HepG2 (cell line): Measurements from ENCODE around the gene HLCS. TPM values are rescaled to one million over a fixed set of nuclear protein-coding genes. Genes with fewer than 3 reads are reported as not detected.

Experiments used
- ATAC-seq: fragments of 200-7000 bp; cut with Tn5 transposase; 3 replicates; pipeline ENCODE4 v1.9.1; 2020; ENCODE audit warnings: mild to moderate bottlenecking, moderate library complexity
- BruUV-seq: library from RNA; stranded (reverse); fragments of 400-500 nt; replicated peaks from 2 replicates; lab custom pipeline; 2021; lab: Mats Ljungman, UMichigan
- CTCF ChIA-PET: fragments of 300-600 bp; formaldehyde crosslinking; extraction: SDS; loops from one replicate; lab custom pipeline; 2021; ENCODE audit warnings: low total read pairs, inconsistent platforms, low intra/inter-chr PET ratio; lab: Yijun Ruan, JAX
- POLR2A ChIA-PET: fragments of 350-600 bp; sonication (Branson Sonifier 250); formaldehyde crosslinking; loops from one replicate; lab custom pipeline; 2020; ENCODE audit warnings: antibody characterized with exemption, inconsistent platforms; lab: Yijun Ruan, JAX
- DNase-seq: peaks from one replicate; pipeline ENCODE4 v3.0.0-alpha.2; 2015; ENCODE audit warnings: low spot score
- FAIRE-seq: peaks from 3 replicates; lab custom pipeline; 2011; peaks lifted over from hg19 to GRCh38; lab: Jason Lieb, UNC
- H2AFZ ChIP-seq: one replicate; pipeline ENCODE4 v1.6.1; 2011; ENCODE audit warnings: low read length, inconsistent platforms
- H3K27ac ChIP-seq: fragments of 300-600 bp; 3 replicates; pipeline ENCODE4 v1.8.0; 2011; ENCODE audit warnings: mixed run types, mild to moderate bottlenecking, mixed read lengths, low read length, inconsistent platforms; ENCODE audit not compliant: insufficient read depth; ENCODE audit errors: extremely low read length
- H3K27me3 ChIP-seq, 2 experiments: fragments of 200-600 bp in 1 of 2; 2 replicates in 1 of 2; 3 replicates in 1 of 2; pipeline versions ENCODE4 v1.6.0 to v1.8.0; 2011; ENCODE audit warnings: low read length in 2 of 2, mild to moderate bottlenecking in 2 of 2, moderate library complexity in 2 of 2, inconsistent platforms in 1 of 2; ENCODE audit not compliant: insufficient read depth in 2 of 2, control insufficient read depth in 1 of 2
- H3K36me3 ChIP-seq, 2 experiments: fragments of 200-600 bp in 1 of 2; replicated peaks in 1 of 2; 2 replicates in 1 of 2; 3 replicates in 1 of 2; pipeline versions ENCODE4 v1.5.1 to v1.8.0; 2011; ENCODE audit warnings: low read length in 2 of 2, inconsistent platforms in 1 of 2; ENCODE audit not compliant: insufficient read depth in 2 of 2, control insufficient read depth in 1 of 2
- H3K4me1 ChIP-seq: 2 replicates; pipeline ENCODE4 v1.5.1; 2012; ENCODE audit warnings: low read length, inconsistent platforms; ENCODE audit not compliant: insufficient read depth
- H3K4me2 ChIP-seq: 2 replicates; pipeline ENCODE4 v1.6.0; 2011; ENCODE audit warnings: low read depth, low read length, inconsistent platforms
- H3K4me3 ChIP-seq, 3 experiments: fragments of 200-600 bp in 1 of 3; sonication (generic), shearing (Covaris generic) in 1 of 3; replicated peaks in 1 of 3; 2 replicates each; pipeline ENCODE4 v1.5.1; 2011 to 2016; ENCODE audit warnings: low read length in 3 of 3, inconsistent platforms in 2 of 3, low read depth in 2 of 3, mild to moderate bottlenecking in 2 of 3, control low read depth in 1 of 3, mixed read lengths in 1 of 3; ENCODE audit not compliant: insufficient read depth in 1 of 3
- H3K79me2 ChIP-seq: one replicate; pipeline ENCODE4 v1.6.1; 2011; ENCODE audit warnings: low read length, inconsistent platforms; ENCODE audit not compliant: insufficient read depth
- H3K9ac ChIP-seq: 2 replicates; pipeline ENCODE4 v1.6.0; 2011; ENCODE audit warnings: mild to moderate bottlenecking, low read depth, low read length, inconsistent platforms; ENCODE audit not compliant: insufficient read depth
- H3K9me3 ChIP-seq: 2 replicates; pipeline ENCODE4 v1.5.1; 2012; ENCODE audit warnings: mild to moderate bottlenecking, low read length
- H4K20me1 ChIP-seq: 2 replicates; pipeline ENCODE4 v1.6.0; 2011; ENCODE audit warnings: inconsistent platforms, mild to moderate bottlenecking, low read length, moderate library complexity; ENCODE audit not compliant: insufficient read depth
- ETV6 ChIP-seq: sonication (generic); formaldehyde crosslinking; conservative IDR thresholded peaks from 2 replicates; pipeline ENCODE4 v1.4.0; 2020; ENCODE audit warnings: missing genetic modification reagents
- NFIB ChIP-seq: sonication (generic); formaldehyde crosslinking; IDR thresholded peaks from 2 replicates; pipeline ENCODE4 v1.9.0; 2021; ENCODE audit warnings: missing genetic modification reagents, mild to moderate bottlenecking, borderline replicate concordance
- SKI ChIP-seq: fragments of 450-650 bp; IDR thresholded peaks from one replicate; pipeline ENCODE4 v1.6.1; 2018; ENCODE audit warnings: mild to moderate bottlenecking; ENCODE audit not compliant: partially characterized antibody
- SP1 ChIP-seq, 2 experiments: fragments of 450-650 bp in 1 of 2; sonication (generic) in 1 of 2; formaldehyde crosslinking in 1 of 2; IDR thresholded peaks; 2 replicates each; pipeline versions ENCODE4 v1.4.0 to v1.6.1; 2016 to 2020; ENCODE audit warnings: missing genetic modification reagents in 1 of 2
- ZHX1 ChIP-seq: sonication (generic); formaldehyde crosslinking; IDR thresholded peaks from 2 replicates; pipeline ENCODE4 v1.8.1; 2022; ENCODE audit warnings: low read depth, mild to moderate bottlenecking, missing genetic modification reagents
- ZMYM4 ChIP-seq: sonication (generic); formaldehyde crosslinking; IDR thresholded peaks from 2 replicates; pipeline ENCODE4 v1.8.1; 2023; ENCODE audit warnings: mild to moderate bottlenecking, missing genetic modification reagents
- ZNF33B ChIP-seq: sonication (generic); formaldehyde crosslinking; IDR thresholded peaks from 2 replicates; pipeline ENCODE4 v1.5.1; 2020; ENCODE audit warnings: mild to moderate bottlenecking, missing genetic modification reagents
- WGBS: methylation state at CpG from one replicate; pipeline ENCODE4 v1.1.6; 2017; ENCODE audit warnings: low lambda C conversion rate; 5-methylcytosine and 5-hydroxymethylcytosine counted together
- in situ Hi-C: cut with HindIII; loops from 2 replicates; pipeline ENCODE4 v1.10.0; 2017; ENCODE audit warnings: low pct_unique_long_range_greater_than_20kb; ENCODE audit not compliant: extremely low pct_ligation_motif_present
- intact Hi-C: fragments of 100-400 bp; cut with micrococcal nuclease; formaldehyde crosslinking; loops from one replicate; pipeline ENCODE4 v1.10.0; 2022; ENCODE audit not compliant: unreplicated experiment
- polyA plus RNA-seq, 8 experiments: library from polyadenylated mRNA; depleted of rRNA in 3 of 8; stranded (reverse) in 7 of 8; unstranded in 1 of 8; fragments of >200 nt; fragmentation: Illumina TruSeq in 4 of 8; extraction: Trizol in 4 of 8; gene quantifications; 2 replicates each; pipeline versions ENCODE4 v1.2.1 to v1.2.3, GENCODE V29; 2011 to 2016; ENCODE audit warnings: low read depth in 4 of 8, missing spikeins in 1 of 8, mixed read lengths in 1 of 8; ENCODE audit not compliant: insufficient read depth in 1 of 8
- total RNA-seq, 5 experiments: library from RNA; depleted of rRNA; stranded (reverse); fragments of >200 nt; fragmentation: Illumina TruSeq; extraction: Trizol; gene quantifications; 2 replicates each; pipeline ENCODE4 v1.2.3, GENCODE V29; 2016; ENCODE audit warnings: low read depth in 1 of 5
- TF ChIP-seq, protein P1 (sequence below): sonication (generic); formaldehyde crosslinking; conservative IDR thresholded peaks from 2 replicates; pipeline ENCODE4 v1.8.1; 2023; ENCODE audit warnings: missing genetic modification reagents

HLCS gene
- total and polyA plus RNA-seq, 2 of the 13 experiments (the other 11 are each of a cell fraction or from before 2014, with no cell fraction given), result 7.9 to 12.3 TPM

GRCh38 chr21:36834192-36834591 is 132.3 kb downstream of the HLCS start:
- Histone ChIP-seq H3K4me1 (peaks cover 17% of the 10 kb centered on the region; the same call in 1 of the 2 replicates), H4K20me1 (no peaks in the 10 kb centered on the region), H3K9ac (no peak overlapping the region), H3K27me3 (no peaks in the 10 kb centered on the region), H2AFZ (no peak overlapping the region), H3K4me2 (no peak overlapping the region), H3K4me3 (no peak overlapping the region), H3K27ac (no peak overlapping the region), H3K79me2 (no peaks in the 10 kb centered on the region), H3K9me3 (no peaks in the 10 kb centered on the region), H3K36me3 (no peaks in the 10 kb centered on the region)
- FAIRE-seq (no peak), DNase-seq (no peak), ATAC-seq (no peak)
- in situ Hi-C loops, result no loop called here
- CTCF ChIA-PET, result no interaction called here
- POLR2A ChIA-PET, result no interaction called here
- no TSS peak for BruUV-seq
- no CpG with 5 or more reads among the region's 4 CpGs for WGBS
- TF ChIP-seq ETV6 (CRISPR knock-in tag) (no peak), SP1 (IDR thresholded peaks at IDR 0.05) (no peak), SP1 (CRISPR knock-in tag; IDR thresholded peaks at IDR 0.05) (no peak), NFIB (no peak), ZNF33B (CRISPR knock-in tag) (no peak), SKI (no peak), ZMYM4 (CRISPR knock-in tag) (no peak), ZHX1 (CRISPR knock-in tag) (no peak)
- TF ChIP-seq, protein P1, sequence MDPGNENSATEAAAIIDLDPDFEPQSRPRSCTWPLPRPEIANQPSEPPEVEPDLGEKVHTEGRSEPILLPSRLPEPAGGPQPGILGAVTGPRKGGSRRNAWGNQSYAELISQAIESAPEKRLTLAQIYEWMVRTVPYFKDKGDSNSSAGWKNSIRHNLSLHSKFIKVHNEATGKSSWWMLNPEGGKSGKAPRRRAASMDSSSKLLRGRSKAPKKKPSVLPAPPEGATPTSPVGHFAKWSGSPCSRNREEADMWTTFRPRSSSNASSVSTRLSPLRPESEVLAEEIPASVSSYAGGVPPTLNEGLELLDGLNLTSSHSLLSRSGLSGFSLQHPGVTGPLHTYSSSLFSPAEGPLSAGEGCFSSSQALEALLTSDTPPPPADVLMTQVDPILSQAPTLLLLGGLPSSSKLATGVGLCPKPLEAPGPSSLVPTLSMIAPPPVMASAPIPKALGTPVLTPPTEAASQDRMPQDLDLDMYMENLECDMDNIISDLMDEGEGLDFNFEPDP, result no peak
- intact Hi-C loops, result no loop called here
